GM10266 (cell line): ENCODE results near the gene MID1IP1.

Experiments used
- DNase-seq: peaks from one replicate; pipeline ENCODE4 v3.0.0; 2012; ENCODE audit errors: extremely low spot score
- CTCF ChIP-seq: IDR thresholded peaks from 2 replicates; pipeline ENCODE4 v1.5.1; 2012; ENCODE audit warnings: mild to moderate bottlenecking, low read depth; ENCODE audit not compliant: control insufficient read depth, insufficient read depth; ENCODE audit errors: missing control alignments

MID1IP1 gene

GRCh38 chrX:38817004-38817703 is 15.9 kb downstream of the MID1IP1 start:
- no peak for DNase-seq
- TF ChIP-seq CTCF: no peak

DNA sequence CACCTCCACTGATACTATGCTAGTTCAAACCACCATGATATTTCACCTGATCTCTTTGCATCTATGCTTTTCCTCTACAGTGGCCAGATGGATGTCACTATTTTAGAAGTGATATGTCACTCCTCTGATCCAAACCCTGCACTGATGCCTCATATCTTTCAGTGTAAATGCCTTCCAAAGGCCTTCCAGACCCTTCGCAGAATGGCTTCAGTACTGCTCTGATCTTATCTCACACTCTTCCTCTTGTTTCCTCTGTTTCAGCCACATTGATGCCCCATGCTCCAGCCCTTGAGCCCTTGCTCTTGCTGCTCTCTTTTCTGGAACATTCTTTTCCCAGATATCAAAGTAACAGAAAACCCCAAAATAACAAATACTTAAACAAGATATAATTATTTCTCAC is 17.9 kb downstream of the MID1IP1 start:
- TF ChIP-seq CTCF: no peak
- no peak for DNase-seq

DNA sequence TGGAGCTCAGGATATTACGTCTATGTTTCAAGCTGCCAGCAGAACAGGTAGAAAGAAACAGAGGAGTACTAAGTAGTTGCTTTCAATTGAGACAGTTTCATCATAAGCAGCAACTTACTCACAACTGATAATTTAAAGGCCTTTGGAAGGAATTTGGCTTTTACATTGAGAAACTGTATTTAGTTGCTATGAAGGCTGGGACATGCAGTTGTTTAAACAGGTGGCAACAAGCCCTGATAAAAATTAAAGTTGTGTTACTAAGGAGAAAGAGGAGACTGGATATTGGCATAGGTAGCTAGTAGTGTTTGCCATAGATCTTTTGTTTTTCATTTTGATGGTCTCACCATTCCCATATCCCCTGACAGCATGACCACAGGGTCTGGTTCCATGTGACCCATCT is 18.4 kb downstream of the MID1IP1 start:
- TF ChIP-seq CTCF: no peak

DNA sequence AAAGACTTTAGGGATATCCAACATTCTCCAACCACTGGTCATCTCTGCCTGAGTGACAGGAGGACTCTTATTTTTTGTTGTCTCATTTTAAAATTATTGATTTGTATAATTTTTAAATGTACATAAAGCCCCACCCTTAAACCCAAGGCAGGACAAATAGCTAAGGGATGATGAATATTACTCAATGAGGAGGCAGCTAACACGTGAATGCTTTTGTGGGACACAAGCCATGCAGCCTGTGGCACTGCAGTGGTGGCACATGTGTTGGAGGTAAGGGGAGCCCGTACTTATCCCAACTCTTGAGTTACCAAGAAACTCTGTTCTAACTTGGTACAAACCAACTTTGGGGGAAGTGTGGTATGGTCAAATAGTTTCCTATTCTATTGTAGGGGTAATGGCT is 19.5 kb downstream of the MID1IP1 start:
- TF ChIP-seq CTCF: no peak
- DNase-seq: no peak

More for the DNA sequence above, 18.4 kb downstream of the MID1IP1 start:
- no peak for DNase-seq

GRCh38 chrX:38824176-38824575 is 22.9 kb downstream of the MID1IP1 start:
- no peak for DNase-seq
- TF ChIP-seq CTCF: no peak

DNA sequence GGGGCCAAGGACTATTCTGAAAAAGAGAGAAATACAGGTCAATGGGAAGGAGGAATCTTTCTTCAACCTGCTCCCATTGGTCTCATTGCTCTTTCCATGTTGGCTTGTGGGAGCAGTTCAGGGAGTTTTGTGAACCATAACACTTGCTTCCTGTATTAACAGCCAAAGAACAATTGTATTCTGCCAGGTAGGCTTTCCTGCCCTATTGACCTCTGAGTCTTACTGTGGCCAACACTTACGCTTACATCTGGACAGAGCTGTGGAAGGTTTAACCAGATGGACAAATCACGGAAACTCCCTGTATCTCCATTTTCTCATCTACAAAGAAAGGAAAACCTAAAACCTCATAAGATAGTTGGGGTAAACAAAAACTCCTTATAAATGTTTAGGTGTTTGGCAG is 30.7 kb downstream of the MID1IP1 start:
- DNase-seq: no peak
- no peak for TF ChIP-seq CTCF

GRCh38 chrX:38837389-38837788 is 36.1 kb downstream of the MID1IP1 start:
- no peak for TF ChIP-seq CTCF
- DNase-seq: no peak
